WERI-Rb-1 (cell line): ENCODE results near the gene SRPK3.
A peak's percentile ranks its signal among the peaks of the same experiment; 100 is the strongest.

ENCODE experiments used
- DNase-seq: peaks from one replicate; pipeline ENCODE4 v3.0.0-alpha.2; 2020
- H3K27ac ChIP-seq: fragments of 250-450 bp; sonication (Bioruptor Pico); 2 replicates; pipeline ENCODE4 v1.5.1; 2020; ENCODE audit warnings: mild to moderate bottlenecking, moderate library complexity
- H3K27me3 ChIP-seq: fragments of 250-450 bp; sonication (Bioruptor Pico); 2 replicates; pipeline ENCODE4 v1.5.1; 2021; ENCODE audit warnings: mild to moderate bottlenecking, low read depth, moderate library complexity; ENCODE audit not compliant: insufficient read depth, severe bottlenecking
- H3K36me3 ChIP-seq: fragments of 250-450 bp; sonication (Bioruptor Pico); 2 replicates; pipeline ENCODE4 v1.5.1; 2020; ENCODE audit warnings: mild to moderate bottlenecking, moderate library complexity
- H3K4me3 ChIP-seq: 2 replicates; pipeline ENCODE4 v1.5.1; 2011; ENCODE audit warnings: low read depth, mild to moderate bottlenecking, control low read depth, low read length
- H3K9me3 ChIP-seq: fragments of 250-450 bp; sonication (Bioruptor Pico); 2 replicates; pipeline ENCODE4 v1.5.1; 2021; ENCODE audit warnings: mild to moderate bottlenecking, moderate library complexity; ENCODE audit not compliant: severe bottlenecking
- CTCF ChIP-seq: IDR thresholded peaks from 2 replicates; pipeline ENCODE4 v1.5.1; 2011; ENCODE audit warnings: low read depth, mild to moderate bottlenecking, control low read depth, inconsistent platforms, low read length

SRPK3 gene

GRCh38 chrX:153825042-153825441 lies 44.2 kb downstream of the SRPK3 start:
- TF ChIP-seq CTCF: no peak
- Histone ChIP-seq H3K36me3 (no peaks in the 10 kb centered on the region; the same call in 1 of the 2 replicates), H3K27me3 (peaks cover 13% of the 10 kb centered on the region), H3K9me3 (no peaks in the 10 kb centered on the region), H3K27ac (no peak overlapping the region), H3K4me3 (no peak overlapping the region)
- DNase-seq: no peak

GRCh38 chrX:153827016-153827415 lies 46.2 kb downstream of the SRPK3 start:
- Histone ChIP-seq H3K36me3 (no peaks in the 10 kb centered on the region; the same call in 1 of the 2 replicates), H3K27ac (no peak overlapping the region), H3K9me3 (peaks cover 2% of the 10 kb centered on the region), H3K4me3 (no peak overlapping the region), H3K27me3 (peaks cover 21% of the 10 kb centered on the region)
- DNase-seq: no peak
- no peak for TF ChIP-seq CTCF

- no peak for DNase-seq
- no peaks in the 10 kb centered on the region; the same call in 1 of the 2 replicates for H3K36me3 ChIP-seq
- no peak for TF ChIP-seq CTCF
- no peak overlapping the region for H3K27ac ChIP-seq
- H3K4me3 ChIP-seq: no peak overlapping the region
- H3K27me3 ChIP-seq: peaks cover 26% of the 10 kb centered on the region
- H3K9me3 ChIP-seq: peaks cover 8% of the 10 kb centered on the region
These were observed 47.1 kb downstream of the SRPK3 start for GRCh38 chrX:153827903-153828302.

GRCh38 chrX:153828308-153828707 lies 47.5 kb downstream of the SRPK3 start:
- no peak overlapping the region for H3K27ac ChIP-seq
- H3K9me3 ChIP-seq: peaks cover 8% of the 10 kb centered on the region
- H3K4me3 ChIP-seq: no peak overlapping the region

GRCh38 chrX:153828723-153829548 lies 48.1 kb downstream of the SRPK3 start:
- H3K27me3 ChIP-seq: peaks cover 26% of the 10 kb centered on the region
- peaks cover 8% of the 10 kb centered on the region for H3K9me3 ChIP-seq

More at GRCh38 chrX:153828308-153828707, 47.5 kb downstream of the SRPK3 start:
- TF ChIP-seq CTCF: no peak
- no peaks in the 10 kb centered on the region; the same call in 1 of the 2 replicates for H3K36me3 ChIP-seq
- peaks cover 26% of the 10 kb centered on the region for H3K27me3 ChIP-seq
- DNase-seq: no peak

More at GRCh38 chrX:153828723-153829548, 48.1 kb downstream of the SRPK3 start:
- no peaks in the 10 kb centered on the region; the same call in 1 of the 2 replicates for H3K36me3 ChIP-seq
- peak overlapping the region; percentile 66 for H3K4me3 ChIP-seq
- peak; percentile 47 for DNase-seq
- no peak overlapping the region for H3K27ac ChIP-seq
- TF ChIP-seq CTCF: 0 out of 2 replicates have a peak, but pooled peaks have one; percentile 13
